WTC11 (cell line): ENCODE measurements around the gene ADNP2. TPM values are rescaled to one million over a fixed set of nuclear protein-coding genes. Genes with fewer than 3 reads are reported as not detected.

ENCODE experiments used
- ATAC-seq: fragments of 200-7000 bp; cut with Tn5 transposase; 2 replicates; pipeline ENCODE4 v1.10.0; 2021; ENCODE audit warnings: mild to moderate bottlenecking, moderate library complexity
- CTCF ChIA-PET: fragments of 300-600 bp; sonication (Branson Sonifier 250); formaldehyde crosslinking; loops from one replicate; lab custom pipeline; 2021; ENCODE audit warnings: antibody characterized with exemption; lab: Charles Lee
- POLR2A ChIA-PET: fragments of 350-600 bp; sonication (Branson Sonifier 250); formaldehyde crosslinking; loops from one replicate; lab custom pipeline; 2021; ENCODE audit warnings: antibody characterized with exemption; lab: Charles Lee
- DNase-seq: peaks from one replicate; pipeline ENCODE4 v3.0.0; 2021; ENCODE audit warnings: low spot score
- H3K27ac Mint-ChIP-seq: 2 replicates; pipeline ENCODE4 v1.8.0; 2021; ENCODE audit warnings: mixed read lengths
- H3K27me3 Mint-ChIP-seq: 2 replicates; pipeline ENCODE4 v1.8.0; 2021; ENCODE audit warnings: low read depth, mild to moderate bottlenecking, moderate library complexity, mixed read lengths
- H3K36me3 Mint-ChIP-seq: 2 replicates; pipeline ENCODE4 v1.8.0; 2021; ENCODE audit warnings: mixed read lengths
- H3K4me1 Mint-ChIP-seq: 2 replicates; pipeline ENCODE4 v1.8.0; 2022; ENCODE audit warnings: mixed read lengths
- H3K4me3 Mint-ChIP-seq: 2 replicates; pipeline ENCODE4 v1.8.0; 2021; ENCODE audit warnings: mild to moderate bottlenecking, moderate library complexity, mixed read lengths
- H3K9me3 Mint-ChIP-seq: 2 replicates; pipeline ENCODE4 v1.8.0; 2021; ENCODE audit warnings: mixed read lengths
- CDX4 ChIP-seq: fragments of 250-450 bp; sonication (Bioruptor Pico); IDR thresholded peaks from 2 replicates; pipeline ENCODE4 v1.9.0; 2021; ENCODE audit warnings: moderate library complexity, mild to moderate bottlenecking, inconsistent platforms, borderline replicate concordance
- EMX1 ChIP-seq: fragments of 250-450 bp; sonication (Bioruptor Pico); IDR thresholded peaks from 2 replicates; pipeline ENCODE4 v1.8.0; 2021; ENCODE audit warnings: mild to moderate bottlenecking
- FOXK1 ChIP-seq: sonication (generic); formaldehyde crosslinking; IDR thresholded peaks from 2 replicates; pipeline ENCODE4 v1.8.0; 2022; ENCODE audit warnings: mild to moderate bottlenecking, moderate library complexity, missing genetic modification reagents
- HMGA2 ChIP-seq: fragments of 250-450 bp; sonication (Bioruptor Pico); IDR thresholded peaks from 2 replicates; pipeline ENCODE4 v1.4.0; 2021; ENCODE audit warnings: mild to moderate bottlenecking, moderate library complexity
- IRF1 ChIP-seq: sonication (generic); formaldehyde crosslinking; IDR thresholded peaks from 2 replicates; pipeline ENCODE4 v1.8.0; 2023; ENCODE audit warnings: missing genetic modification reagents
- IRF2 ChIP-seq: sonication (generic); formaldehyde crosslinking; IDR thresholded peaks from 2 replicates; pipeline ENCODE4 v1.8.0; 2022; ENCODE audit warnings: low read depth, missing genetic modification reagents, borderline replicate concordance
- JAZF1 ChIP-seq: fragments of 250-450 bp; sonication (Bioruptor Pico); IDR thresholded peaks from 2 replicates; pipeline ENCODE4 v1.9.0; 2021; ENCODE audit warnings: moderate library complexity, mild to moderate bottlenecking, inconsistent platforms
- MXD4 ChIP-seq: fragments of 250-450 bp; sonication (Bioruptor Pico); IDR thresholded peaks from 2 replicates; pipeline ENCODE4 v1.8.0; 2021; ENCODE audit warnings: mild to moderate bottlenecking, moderate library complexity, borderline replicate concordance
- NR2C2 ChIP-seq: sonication (generic); formaldehyde crosslinking; IDR thresholded peaks from 2 replicates; pipeline ENCODE4 v1.8.0; 2022; ENCODE audit warnings: mild to moderate bottlenecking, missing genetic modification reagents
- SP1 ChIP-seq: sonication (generic); formaldehyde crosslinking; conservative IDR thresholded peaks from 2 replicates; pipeline ENCODE4 v1.8.1; 2022; ENCODE audit warnings: missing genetic modification reagents
- TCF7 ChIP-seq: sonication (generic); formaldehyde crosslinking; IDR thresholded peaks from 2 replicates; pipeline ENCODE4 v1.8.0; 2022; ENCODE audit warnings: mild to moderate bottlenecking, low read depth, missing genetic modification reagents, moderate library complexity
- TP53 ChIP-seq: sonication (generic); formaldehyde crosslinking; IDR thresholded peaks from 2 replicates; pipeline ENCODE4 v1.8.1; 2023; ENCODE audit warnings: mild to moderate bottlenecking, missing genetic modification reagents
- total RNA-seq: library from RNA; stranded (reverse); gene quantifications from 3 replicates; pipeline ENCODE4 v1.2.3, GENCODE V29; 2021
- TF ChIP-seq, protein P1 (sequence below): fragments of 250-450 bp; sonication (Bioruptor Pico); IDR thresholded peaks from 2 replicates; pipeline ENCODE4 v1.9.0; 2021; ENCODE audit warnings: mild to moderate bottlenecking
- TF ChIP-seq, protein P2 (sequence below): fragments of 250-450 bp; sonication (Bioruptor Pico); IDR thresholded peaks from 2 replicates; pipeline ENCODE4 v1.9.0; 2021; ENCODE audit warnings: mild to moderate bottlenecking, borderline replicate concordance
- TF ChIP-seq, protein P3 (sequence below): sonication (generic); formaldehyde crosslinking; conservative IDR thresholded peaks from 2 replicates; pipeline ENCODE4 v1.8.1; 2023; ENCODE audit warnings: mild to moderate bottlenecking, low read depth, missing genetic modification reagents, moderate library complexity
- TF ChIP-seq, protein P4 (sequence below): sonication (generic); formaldehyde crosslinking; IDR thresholded peaks from 2 replicates; pipeline ENCODE4 v1.8.1; 2023; ENCODE audit warnings: mild to moderate bottlenecking, missing genetic modification reagents
- TF ChIP-seq, protein P5 (sequence below): sonication (generic); formaldehyde crosslinking; IDR thresholded peaks from 2 replicates; pipeline ENCODE4 v1.8.0; 2023; ENCODE audit warnings: mild to moderate bottlenecking, missing genetic modification reagents

Gene ADNP2
- total RNA-seq, 1 experiment from 2014 or later, result 56.0 TPM

GRCh38 chr18:80148326-80149199 lies 39.5 kb downstream of the ADNP2 start:
- DNase-seq (no peak), ATAC-seq (no peak)
- ChIA-PET CTCF (interaction anchor here (0.7 to 2.3 kb wide), 5 partner anchors 9 to 215 kb away, joined by 3 to 9 read pairs (median 5); no protein-coding TSS in a partner anchor), POLR2A (interaction anchor here (1.1 to 1.7 kb wide), 2 partner anchors 115 to 185 kb away, joined by 3 to 4 read pairs; no protein-coding TSS in a partner anchor)
- H3K4me1 Mint-ChIP-seq, result no peaks in the 10 kb centered on the region
- peaks cover 9% of the 10 kb centered on the region; the same call in 1 of the 2 replicates for H3K36me3 Mint-ChIP-seq
- TF ChIP-seq, protein P1, sequence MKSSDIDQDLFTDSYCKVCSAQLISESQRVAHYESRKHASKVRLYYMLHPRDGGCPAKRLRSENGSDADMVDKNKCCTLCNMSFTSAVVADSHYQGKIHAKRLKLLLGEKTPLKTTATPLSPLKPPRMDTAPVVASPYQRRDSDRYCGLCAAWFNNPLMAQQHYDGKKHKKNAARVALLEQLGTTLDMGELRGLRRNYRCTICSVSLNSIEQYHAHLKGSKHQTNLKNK (CRISPR knock-in tag), result no peak
- TF ChIP-seq, protein P2, sequence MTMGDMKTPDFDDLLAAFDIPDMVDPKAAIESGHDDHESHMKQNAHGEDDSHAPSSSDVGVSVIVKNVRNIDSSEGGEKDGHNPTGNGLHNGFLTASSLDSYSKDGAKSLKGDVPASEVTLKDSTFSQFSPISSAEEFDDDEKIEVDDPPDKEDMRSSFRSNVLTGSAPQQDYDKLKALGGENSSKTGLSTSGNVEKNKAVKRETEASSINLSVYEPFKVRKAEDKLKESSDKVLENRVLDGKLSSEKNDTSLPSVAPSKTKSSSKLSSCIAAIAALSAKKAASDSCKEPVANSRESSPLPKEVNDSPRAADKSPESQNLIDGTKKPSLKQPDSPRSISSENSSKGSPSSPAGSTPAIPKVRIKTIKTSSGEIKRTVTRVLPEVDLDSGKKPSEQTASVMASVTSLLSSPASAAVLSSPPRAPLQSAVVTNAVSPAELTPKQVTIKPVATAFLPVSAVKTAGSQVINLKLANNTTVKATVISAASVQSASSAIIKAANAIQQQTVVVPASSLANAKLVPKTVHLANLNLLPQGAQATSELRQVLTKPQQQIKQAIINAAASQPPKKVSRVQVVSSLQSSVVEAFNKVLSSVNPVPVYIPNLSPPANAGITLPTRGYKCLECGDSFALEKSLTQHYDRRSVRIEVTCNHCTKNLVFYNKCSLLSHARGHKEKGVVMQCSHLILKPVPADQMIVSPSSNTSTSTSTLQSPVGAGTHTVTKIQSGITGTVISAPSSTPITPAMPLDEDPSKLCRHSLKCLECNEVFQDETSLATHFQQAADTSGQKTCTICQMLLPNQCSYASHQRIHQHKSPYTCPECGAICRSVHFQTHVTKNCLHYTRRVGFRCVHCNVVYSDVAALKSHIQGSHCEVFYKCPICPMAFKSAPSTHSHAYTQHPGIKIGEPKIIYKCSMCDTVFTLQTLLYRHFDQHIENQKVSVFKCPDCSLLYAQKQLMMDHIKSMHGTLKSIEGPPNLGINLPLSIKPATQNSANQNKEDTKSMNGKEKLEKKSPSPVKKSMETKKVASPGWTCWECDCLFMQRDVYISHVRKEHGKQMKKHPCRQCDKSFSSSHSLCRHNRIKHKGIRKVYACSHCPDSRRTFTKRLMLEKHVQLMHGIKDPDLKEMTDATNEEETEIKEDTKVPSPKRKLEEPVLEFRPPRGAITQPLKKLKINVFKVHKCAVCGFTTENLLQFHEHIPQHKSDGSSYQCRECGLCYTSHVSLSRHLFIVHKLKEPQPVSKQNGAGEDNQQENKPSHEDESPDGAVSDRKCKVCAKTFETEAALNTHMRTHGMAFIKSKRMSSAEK (CRISPR knock-in tag), result no peak
- TF ChIP-seq FOXK1 (CRISPR knock-in tag), result no peak
- TF ChIP-seq IRF1 (CRISPR knock-in tag), result 0 out of 2 replicates have a peak, but pooled peaks have one; percentile 46
- H3K27ac Mint-ChIP-seq, result no peak overlapping the region
- H3K9me3 Mint-ChIP-seq, result no peaks in the 10 kb centered on the region
- H3K4me3 Mint-ChIP-seq, result peak overlapping the region; percentile 76
- H3K27me3 Mint-ChIP-seq, result no peaks in the 10 kb centered on the region

GRCh38 chr18:80149667-80150066 lies 40.6 kb downstream of the ADNP2 start:
- no peaks in the 10 kb centered on the region for H3K27me3 Mint-ChIP-seq
- no peak for DNase-seq
- no peak overlapping the region for H3K27ac Mint-ChIP-seq
- TF ChIP-seq EMX1 (CRISPR knock-in tag) (no peak), HMGA2 (no peak), SP1 (CRISPR knock-in tag) (no peak), IRF2 (CRISPR knock-in tag) (no peak), NR2C2 (CRISPR knock-in tag) (no peak), TP53 (CRISPR knock-in tag) (no peak), CDX4 (CRISPR knock-in tag) (no peak), JAZF1 (no peak), MXD4 (no peak), TCF7 (CRISPR knock-in tag) (no peak)
- TF ChIP-seq, protein P3, sequence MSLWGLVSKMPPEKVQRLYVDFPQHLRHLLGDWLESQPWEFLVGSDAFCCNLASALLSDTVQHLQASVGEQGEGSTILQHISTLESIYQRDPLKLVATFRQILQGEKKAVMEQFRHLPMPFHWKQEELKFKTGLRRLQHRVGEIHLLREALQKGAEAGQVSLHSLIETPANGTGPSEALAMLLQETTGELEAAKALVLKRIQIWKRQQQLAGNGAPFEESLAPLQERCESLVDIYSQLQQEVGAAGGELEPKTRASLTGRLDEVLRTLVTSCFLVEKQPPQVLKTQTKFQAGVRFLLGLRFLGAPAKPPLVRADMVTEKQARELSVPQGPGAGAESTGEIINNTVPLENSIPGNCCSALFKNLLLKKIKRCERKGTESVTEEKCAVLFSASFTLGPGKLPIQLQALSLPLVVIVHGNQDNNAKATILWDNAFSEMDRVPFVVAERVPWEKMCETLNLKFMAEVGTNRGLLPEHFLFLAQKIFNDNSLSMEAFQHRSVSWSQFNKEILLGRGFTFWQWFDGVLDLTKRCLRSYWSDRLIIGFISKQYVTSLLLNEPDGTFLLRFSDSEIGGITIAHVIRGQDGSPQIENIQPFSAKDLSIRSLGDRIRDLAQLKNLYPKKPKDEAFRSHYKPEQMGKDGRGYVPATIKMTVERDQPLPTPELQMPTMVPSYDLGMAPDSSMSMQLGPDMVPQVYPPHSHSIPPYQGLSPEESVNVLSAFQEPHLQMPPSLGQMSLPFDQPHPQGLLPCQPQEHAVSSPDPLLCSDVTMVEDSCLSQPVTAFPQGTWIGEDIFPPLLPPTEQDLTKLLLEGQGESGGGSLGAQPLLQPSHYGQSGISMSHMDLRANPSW, result no peak
- TF ChIP-seq, protein P1 (CRISPR knock-in tag), result no peak
- TF ChIP-seq, protein P4, sequence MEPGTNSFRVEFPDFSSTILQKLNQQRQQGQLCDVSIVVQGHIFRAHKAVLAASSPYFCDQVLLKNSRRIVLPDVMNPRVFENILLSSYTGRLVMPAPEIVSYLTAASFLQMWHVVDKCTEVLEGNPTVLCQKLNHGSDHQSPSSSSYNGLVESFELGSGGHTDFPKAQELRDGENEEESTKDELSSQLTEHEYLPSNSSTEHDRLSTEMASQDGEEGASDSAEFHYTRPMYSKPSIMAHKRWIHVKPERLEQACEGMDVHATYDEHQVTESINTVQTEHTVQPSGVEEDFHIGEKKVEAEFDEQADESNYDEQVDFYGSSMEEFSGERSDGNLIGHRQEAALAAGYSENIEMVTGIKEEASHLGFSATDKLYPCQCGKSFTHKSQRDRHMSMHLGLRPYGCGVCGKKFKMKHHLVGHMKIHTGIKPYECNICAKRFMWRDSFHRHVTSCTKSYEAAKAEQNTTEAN (CRISPR knock-in tag), result no peak
- TF ChIP-seq, protein P5, sequence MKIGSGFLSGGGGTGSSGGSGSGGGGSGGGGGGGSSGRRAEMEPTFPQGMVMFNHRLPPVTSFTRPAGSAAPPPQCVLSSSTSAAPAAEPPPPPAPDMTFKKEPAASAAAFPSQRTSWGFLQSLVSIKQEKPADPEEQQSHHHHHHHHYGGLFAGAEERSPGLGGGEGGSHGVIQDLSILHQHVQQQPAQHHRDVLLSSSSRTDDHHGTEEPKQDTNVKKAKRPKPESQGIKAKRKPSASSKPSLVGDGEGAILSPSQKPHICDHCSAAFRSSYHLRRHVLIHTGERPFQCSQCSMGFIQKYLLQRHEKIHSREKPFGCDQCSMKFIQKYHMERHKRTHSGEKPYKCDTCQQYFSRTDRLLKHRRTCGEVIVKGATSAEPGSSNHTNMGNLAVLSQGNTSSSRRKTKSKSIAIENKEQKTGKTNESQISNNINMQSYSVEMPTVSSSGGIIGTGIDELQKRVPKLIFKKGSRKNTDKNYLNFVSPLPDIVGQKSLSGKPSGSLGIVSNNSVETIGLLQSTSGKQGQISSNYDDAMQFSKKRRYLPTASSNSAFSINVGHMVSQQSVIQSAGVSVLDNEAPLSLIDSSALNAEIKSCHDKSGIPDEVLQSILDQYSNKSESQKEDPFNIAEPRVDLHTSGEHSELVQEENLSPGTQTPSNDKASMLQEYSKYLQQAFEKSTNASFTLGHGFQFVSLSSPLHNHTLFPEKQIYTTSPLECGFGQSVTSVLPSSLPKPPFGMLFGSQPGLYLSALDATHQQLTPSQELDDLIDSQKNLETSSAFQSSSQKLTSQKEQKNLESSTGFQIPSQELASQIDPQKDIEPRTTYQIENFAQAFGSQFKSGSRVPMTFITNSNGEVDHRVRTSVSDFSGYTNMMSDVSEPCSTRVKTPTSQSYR, result no peak
- no peaks in the 10 kb centered on the region for H3K9me3 Mint-ChIP-seq
- no peak for ATAC-seq
- no peaks in the 10 kb centered on the region for H3K4me1 Mint-ChIP-seq
- H3K4me3 Mint-ChIP-seq, result no peak overlapping the region; the same call in 1 of the 2 replicates
- ChIA-PET CTCF (no interaction called here), POLR2A (no interaction called here)
- peaks cover 9% of the 10 kb centered on the region; the same call in 1 of the 2 replicates for H3K36me3 Mint-ChIP-seq
